ENCODE data around the gene RELT. TPM values are rescaled to one million over a fixed set of nuclear protein-coding genes. Genes with fewer than 3 reads are reported as not detected.
A peak's percentile ranks its signal among the peaks of the same experiment; 100 is the strongest.

RELT gene
- total RNA-seq, 4 donors from 2014 or later = 2.4 to 6.0 (median 2.5) TPM

GRCh38 chr11:73356979-73357860 lies 19.0 kb upstream of the RELT start:
- 88 to 91% methylated on average over 19 to 22 of the region's 22 CpGs for WGBS, 2 donors
- Histone ChIP-seq H3K27me3 (no peaks in the 10 kb centered on the region), H3K9me3 (no peaks in the 10 kb centered on the region), H3K4me3 (no peak overlapping the region), H3K4me1 (peaks cover 0 to 9% (median 0%) of the 10 kb centered on the region in 4 donors), H3K27ac (no peak overlapping the region), H3K36me3 (peaks cover 0 to 95% (median 0%) of the 10 kb centered on the region in 3 donors)
- DNase-seq (ENCODE audit: low spot score in 2 of 2) = no peak
- TF ChIP-seq CTCF (IDR thresholded peaks at IDR 0.05) = no peak
- TF ChIP-seq POLR2A (IDR thresholded peaks at IDR 0.05) = no peak
- no peak for TF ChIP-seq EP300 (IDR thresholded peaks at IDR 0.05)

DNA sequence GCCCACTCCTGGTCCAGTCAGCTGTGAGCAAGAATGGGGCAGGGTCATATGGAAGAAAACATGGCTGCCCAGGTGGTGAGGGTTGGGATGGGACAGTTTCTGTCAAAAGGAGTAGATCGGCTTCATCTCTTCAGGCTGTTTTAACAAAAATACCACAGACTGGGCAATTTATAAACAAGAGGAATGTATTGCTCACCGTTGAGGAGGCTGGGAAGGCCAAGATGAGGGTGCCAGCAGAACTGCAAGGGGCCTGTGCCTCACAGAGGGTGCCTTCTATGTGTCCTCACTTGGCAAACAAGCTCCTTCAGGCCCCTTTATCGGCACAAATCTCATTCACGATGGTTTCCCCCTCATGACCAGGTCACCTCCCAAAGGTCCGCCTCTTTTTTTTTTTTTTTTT lies 18.1 kb upstream of the RELT start:
- Histone ChIP-seq H3K4me1 (peaks cover 0 to 9% (median 0%) of the 10 kb centered on the region in 4 donors), H3K27ac (no peak overlapping the region), H3K27me3 (no peaks in the 10 kb centered on the region), H3K36me3 (peaks cover 0 to 95% (median 4%) of the 10 kb centered on the region in 3 donors), H3K4me3 (no peak overlapping the region), H3K9me3 (no peaks in the 10 kb centered on the region)
- no peak for TF ChIP-seq POLR2A (IDR thresholded peaks at IDR 0.05)
- no peak for TF ChIP-seq EP300 (IDR thresholded peaks at IDR 0.05)
- no peak for TF ChIP-seq CTCF (IDR thresholded peaks at IDR 0.05)
- 51 to 68% methylated on average over 5 of the region's 5 CpGs for WGBS, 2 donors
- DNase-seq (ENCODE audit: low spot score in 2 of 2) = no peak

- Histone ChIP-seq H3K9me3 (no peaks in the 10 kb centered on the region), H3K36me3 (peaks cover 3 to 95% (median 4%) of the 10 kb centered on the region in 3 donors), H3K27ac (peak overlapping the region in 2 of 4 donors; percentile 68 to 75), H3K4me3 (no peak overlapping the region), H3K27me3 (no peaks in the 10 kb centered on the region), H3K4me1 (peaks cover 0 to 9% (median 0%) of the 10 kb centered on the region in 4 donors)
- TF ChIP-seq POLR2A (IDR thresholded peaks at IDR 0.05) = no peak
- no peak for TF ChIP-seq CTCF (IDR thresholded peaks at IDR 0.05)
- peak in 1 of 2 donors; percentile 31 for TF ChIP-seq EP300 (IDR thresholded peaks at IDR 0.05)
- DNase-seq (ENCODE audit: low spot score in 2 of 2) = no peak
- WGBS, 2 donors = 60 to 69% methylated on average over 6 to 10 of the region's 11 CpGs
Measured at GRCh38 chr11:73359341-73359740, 16.9 kb upstream of the RELT start.

GRCh38 chr11:73359930-73360742 lies 16.1 kb upstream of the RELT start:
- H3K27me3 ChIP-seq = no peaks in the 10 kb centered on the region
- no peak overlapping the region for H3K4me3 ChIP-seq
- WGBS, 2 donors = 82 to 86% methylated on average over 19 of the region's 19 CpGs
- no peak for DNase-seq (ENCODE audit: low spot score in 2 of 2)
- H3K4me1 ChIP-seq = peaks cover 0 to 9% (median 0%) of the 10 kb centered on the region in 4 donors
- TF ChIP-seq POLR2A (IDR thresholded peaks at IDR 0.05) (no peak), EP300 (IDR thresholded peaks at IDR 0.05) (no peak), CTCF (IDR thresholded peaks at IDR 0.05) (no peak)
- H3K36me3 ChIP-seq = peaks cover 3 to 98% (median 4%) of the 10 kb centered on the region in 3 donors
- peak overlapping the region in 2 of 4 donors; percentile 68 to 75 for H3K27ac ChIP-seq
- no peaks in the 10 kb centered on the region for H3K9me3 ChIP-seq

Measured in tibial nerve (tissue), 4 donors.